Uterus (tissue), 4 donors: Measurements from ENCODE around the gene STARD10. TPM values are rescaled to one million over a fixed set of nuclear protein-coding genes. Genes with fewer than 3 reads are reported as not detected.

Experiments
- DNase-seq, 2 donors: peaks; one replicate each; pipeline ENCODE4 v3.0.0-alpha.2; 2019 to 2020
- H3K27ac ChIP-seq, 2 donors: fragments of 200-600 bp; sonication (generic); 1 replicate in 1 of 2; 2 replicates in 1 of 2; pipeline ENCODE4 v1.5.1; 2016 to 2018
- H3K27me3 ChIP-seq, 2 donors: fragments of 200-600 bp; sonication (generic); one replicate each; pipeline ENCODE4 v1.5.1; 2018 to 2019; ENCODE audit warnings: control low read depth in 1 of 2
- H3K36me3 ChIP-seq, 2 donors: fragments of 200-600 bp; sonication (generic); one replicate each; pipeline ENCODE4 v1.5.1; 2019; ENCODE audit warnings: control low read depth in 1 of 2
- H3K4me1 ChIP-seq, 2 donors: fragments of 200-600 bp; sonication (generic); one replicate each; pipeline ENCODE4 v1.5.1; 2018 to 2019; ENCODE audit warnings: control low read depth in 1 of 2
- H3K4me3 ChIP-seq, 2 donors: fragments of 200-600 bp; sonication (generic); 1 replicate in 1 of 2; 2 replicates in 1 of 2; pipeline ENCODE4 v1.5.1; 2018 to 2019; ENCODE audit warnings: mild to moderate bottlenecking in 1 of 2
- H3K9me3 ChIP-seq, 2 donors: fragments of 200-600 bp; sonication (generic); one replicate each; pipeline ENCODE4 v1.5.1; 2019; ENCODE audit warnings: control low read depth in 1 of 2
- CTCF ChIP-seq, 4 experiments: fragments of 200-600 bp in 2 of 4; fragments of 450-650 bp in 2 of 4; sonication (generic) in 2 of 4; IDR thresholded peaks; one replicate each; pipeline ENCODE4 v1.5.1; 2016 to 2019; ENCODE audit warnings: antibody characterized with exemption in 4 of 4, mild to moderate bottlenecking in 2 of 4, moderate library complexity in 1 of 4
- POLR2A ChIP-seq, 2 donors: fragments of 450-650 bp; IDR thresholded peaks; one replicate each; pipeline ENCODE4 v1.6.1; 2016; ENCODE audit warnings: antibody characterized with exemption in 2 of 2, mild to moderate bottlenecking in 1 of 2, moderate library complexity in 1 of 2
- intact Hi-C: fragments of 100-400 bp; cut with DNase I; formaldehyde crosslinking; loops from one replicate; pipeline ENCODE4 v1.15.1; 2023; ENCODE audit warnings: low total_unique reads
- total RNA-seq, 4 donors: library from RNA; depleted of rRNA in 3 of 4; stranded (reverse); fragments of >200 nt in 3 of 4; gene quantifications; one replicate each; pipeline versions ENCODE4 v1.1.0 to v1.2.4, GENCODE V29; 2014 to 2023
- donor health status: DM: yes; HTN: yes; CAD: no.

The STARD10 gene
- total RNA-seq, 4 donors from 2014 or later = 19.1 to 85.3 (median 53.0) TPM

- no peak for DNase-seq
- H3K9me3 ChIP-seq = no peaks in the 10 kb centered on the region
- TF ChIP-seq CTCF (IDR thresholded peaks at IDR 0.05) = no peak
- no peak for TF ChIP-seq POLR2A (IDR thresholded peaks at IDR 0.05)
- no peak overlapping the region for H3K27ac ChIP-seq
- no peaks in the 10 kb centered on the region for H3K36me3 ChIP-seq
- no peaks in the 10 kb centered on the region for H3K27me3 ChIP-seq
- no peak overlapping the region for H3K4me3 ChIP-seq
- peaks cover 0 to 6% of the 10 kb centered on the region in 2 donors for H3K4me1 ChIP-seq
- intact Hi-C loops = no loop called here
Observed at GRCh38 chr11:72838691-72839305, 45.0 kb upstream of the STARD10 start.

- Histone ChIP-seq H3K27ac (peak overlapping the region; percentile 76), H3K9me3 (no peaks in the 10 kb centered on the region), H3K4me1 (peaks cover 0 to 11% of the 10 kb centered on the region in 2 donors), H3K27me3 (no peaks in the 10 kb centered on the region), H3K36me3 (no peaks in the 10 kb centered on the region), H3K4me3 (no peak overlapping the region)
- intact Hi-C loops = no loop called here
- TF ChIP-seq POLR2A (IDR thresholded peaks at IDR 0.05) = no peak
- TF ChIP-seq CTCF (IDR thresholded peaks at IDR 0.05) = no peak
- peak in 1 of 2 donors; percentile 40 for DNase-seq
Observed at GRCh38 chr11:72836111-72836510, 42.3 kb upstream of the STARD10 start.

- DNase-seq = peak in 1 of 2 donors; percentile 20
- intact Hi-C loops = loop anchor here (5.0 kb wide), 1 partner anchor 342 kb away; no protein-coding TSS in a partner anchor
- TF ChIP-seq CTCF (IDR thresholded peaks at IDR 0.05) = no peak
- TF ChIP-seq POLR2A (IDR thresholded peaks at IDR 0.05) = no peak
- H3K9me3 ChIP-seq = no peaks in the 10 kb centered on the region
- H3K36me3 ChIP-seq = no peaks in the 10 kb centered on the region
- H3K27me3 ChIP-seq = no peaks in the 10 kb centered on the region
- H3K4me3 ChIP-seq = no peak overlapping the region
- peak overlapping the region; percentile 76 for H3K27ac ChIP-seq
- peaks cover 0 to 11% of the 10 kb centered on the region in 2 donors for H3K4me1 ChIP-seq
Observed at GRCh38 chr11:72834905-72835304, 41.1 kb upstream of the STARD10 start.

GRCh38 chr11:72833811-72834493, 40.1 kb upstream of the STARD10 start:
- no peaks in the 10 kb centered on the region for H3K27me3 ChIP-seq
- H3K27ac ChIP-seq = peak overlapping the region; percentile 76
- no peaks in the 10 kb centered on the region for H3K9me3 ChIP-seq
- no peaks in the 10 kb centered on the region for H3K36me3 ChIP-seq
- intact Hi-C loops = loop anchor here (5.0 kb wide), 1 partner anchor 343 kb away; no protein-coding TSS in a partner anchor
- DNase-seq = peak in 1 of 2 donors; percentile 66
- no peak for TF ChIP-seq CTCF (IDR thresholded peaks at IDR 0.05)
- TF ChIP-seq POLR2A (IDR thresholded peaks at IDR 0.05) = no peak
- H3K4me1 ChIP-seq = peaks cover 0 to 11% of the 10 kb centered on the region in 2 donors
- H3K4me3 ChIP-seq = no peak overlapping the region

- no peak for DNase-seq
- no peak for TF ChIP-seq CTCF (IDR thresholded peaks at IDR 0.05)
- no peak for TF ChIP-seq POLR2A (IDR thresholded peaks at IDR 0.05)
- Histone ChIP-seq H3K4me1 (peaks cover 0 to 11% of the 10 kb centered on the region in 2 donors), H3K4me3 (no peak overlapping the region), H3K27me3 (no peaks in the 10 kb centered on the region), H3K9me3 (no peaks in the 10 kb centered on the region), H3K27ac (peak overlapping the region; percentile 76), H3K36me3 (no peaks in the 10 kb centered on the region)
- intact Hi-C loops = loop anchor here (5.0 kb wide), 1 partner anchor 344 kb away; no protein-coding TSS in a partner anchor
Observed at GRCh38 chr11:72833083-72833733, 39.4 kb upstream of the STARD10 start.
